DOHH2 (cell line): Measurements from ENCODE around the gene CLIP2.

ENCODE experiments used
- CTCF ChIP-seq: fragments of 200-600 bp; sonication (generic); IDR thresholded peaks from one replicate; pipeline ENCODE4 v1.5.1; 2014; ENCODE audit warnings: antibody characterized with exemption, mild to moderate bottlenecking, low read depth, low read length; ENCODE audit not compliant: poor library complexity, severe bottlenecking
- EZH2phosphoT487 ChIP-seq: fragments of 200-600 bp; sonication (generic); IDR thresholded peaks from 2 replicates; pipeline ENCODE4 v1.6.1; 2017; ENCODE audit warnings: borderline replicate concordance, mild to moderate bottlenecking, antibody characterized with exemption, low read length, moderate library complexity, mixed read lengths

GRCh38 chr7:74372511-74373111, 83.4 kb downstream of the CLIP2 start:
- no peak for TF ChIP-seq CTCF
- no peak for TF ChIP-seq EZH2phosphoT487
